SK-N-SH (cell line): Measurements from ENCODE around the gene HTR6. TPM values are rescaled to one million over a fixed set of nuclear protein-coding genes. Genes with fewer than 3 reads are reported as not detected.
A peak's percentile ranks its signal among the peaks of the same experiment; 100 is the strongest.

Experiments
- CTCF ChIA-PET: fragments of 300-600, 350-600 bp; formaldehyde crosslinking; extraction: SDS; loops from one replicate; lab custom pipeline; 2021; lab: Yijun Ruan, JAX
- POLR2A ChIA-PET: fragments of 350-600 bp; sonication (Branson Sonifier 250); formaldehyde crosslinking; extraction: SDS; loops from one replicate; lab custom pipeline; 2020; ENCODE audit warnings: antibody characterized with exemption, inconsistent platforms; lab: Yijun Ruan, JAX
- DNase-seq: peaks from one replicate; pipeline ENCODE4 v3.0.0; 2012
- H2AFZ ChIP-seq: fragments of 200-600 bp; sonication (generic); 2 replicates; pipeline ENCODE4 v1.8.1; 2016; ENCODE audit warnings: antibody characterized with exemption, mild to moderate bottlenecking, low read depth
- H3F3A ChIP-seq: fragments of 200-600 bp; sonication (generic); replicated peaks from 2 replicates; pipeline ENCODE3; 2016; ENCODE audit warnings: antibody characterized with exemption, mild to moderate bottlenecking; ENCODE audit not compliant: insufficient read depth
- H3K27ac ChIP-seq, 2 experiments: fragments of 200-500 bp in 1 of 2; fragments of 200-600 bp in 1 of 2; sonication (Bioruptor generic) in 1 of 2; sonication (generic), shearing (Covaris generic) in 1 of 2; 2 replicates each; pipeline versions ENCODE4 v1.5.1 to v1.6.1; 2014 to 2016; ENCODE audit warnings: low read depth in 2 of 2, inconsistent platforms in 1 of 2, low read length in 1 of 2, mild to moderate bottlenecking in 1 of 2, mixed read lengths in 1 of 2
- H3K27me3 ChIP-seq: fragments of 200-600 bp; sonication (generic), shearing (Covaris generic); 2 replicates; pipeline ENCODE4 v1.6.1; 2016; ENCODE audit warnings: mixed run types; ENCODE audit not compliant: insufficient read depth
- H3K36me3 ChIP-seq, 2 experiments: fragments of 200-500 bp in 1 of 2; fragments of 200-600 bp in 1 of 2; sonication (Bioruptor generic) in 1 of 2; sonication (generic) in 1 of 2; replicated peaks in 1 of 2; 2 replicates each; pipeline versions ENCODE3 to v1.5.1; 2014 to 2016; ENCODE audit warnings: low read length in 1 of 2, mild to moderate bottlenecking in 1 of 2; ENCODE audit not compliant: insufficient read depth in 2 of 2, control insufficient read depth in 1 of 2
- H3K4me1 ChIP-seq, 2 experiments: fragments of 200-500 bp in 1 of 2; fragments of 200-600 bp in 1 of 2; sonication (Bioruptor generic) in 1 of 2; sonication (generic), shearing (Covaris generic) in 1 of 2; 2 replicates each; pipeline versions ENCODE4 v1.5.1 to v1.6.1; 2014 to 2016; ENCODE audit warnings: low read depth in 1 of 2, low read length in 1 of 2, mixed run types in 1 of 2; ENCODE audit not compliant: insufficient read depth in 2 of 2, control insufficient read depth in 1 of 2
- H3K4me2 ChIP-seq: fragments of 200-600 bp; sonication (generic), shearing (Covaris generic); 2 replicates; pipeline ENCODE4 v1.6.1; 2017; ENCODE audit warnings: mixed run types
- H3K4me3 ChIP-seq, 2 experiments: fragments of 200-500 bp in 1 of 2; fragments of 200-600 bp in 1 of 2; sonication (Bioruptor generic) in 1 of 2; sonication (generic), shearing (Covaris generic) in 1 of 2; 2 replicates each; pipeline versions ENCODE4 v1.5.1 to v1.8.1; 2014 to 2016; ENCODE audit warnings: low read depth in 2 of 2, inconsistent platforms in 1 of 2, low read length in 1 of 2, mild to moderate bottlenecking in 1 of 2, mixed read lengths in 1 of 2, moderate library complexity in 1 of 2
- H3K79me2 ChIP-seq: fragments of 200-600 bp; sonication (generic); 2 replicates; pipeline ENCODE4 v1.8.1; 2017; ENCODE audit warnings: mild to moderate bottlenecking; ENCODE audit not compliant: insufficient read depth
- H3K9ac ChIP-seq: fragments of 200-600 bp; sonication (generic); 2 replicates; pipeline ENCODE4 v1.6.1; 2017; ENCODE audit warnings: mixed run types
- H3K9me2 ChIP-seq: fragments of 200-600 bp; sonication (generic); 2 replicates; pipeline ENCODE4 v1.6.1; 2017; ENCODE audit warnings: mixed run types
- H3K9me3 ChIP-seq: fragments of 200-600 bp; sonication (generic); 2 replicates; pipeline ENCODE4 v1.6.1; 2017; ENCODE audit warnings: mixed run types, mild to moderate bottlenecking, moderate library complexity
- H4K20me1 ChIP-seq: fragments of 200-600 bp; sonication (generic); 2 replicates; pipeline ENCODE4 v1.6.1; 2017; ENCODE audit warnings: mild to moderate bottlenecking, mixed run types; ENCODE audit not compliant: insufficient read depth
- ELF1 ChIP-seq: IDR thresholded peaks from 2 replicates; pipeline ENCODE4 v1.4.0; 2012
- EP300 ChIP-seq, 2 experiments: IDR thresholded peaks; 2 replicates each; pipeline versions ENCODE4 v1.4.0 to v1.6.1; 2012; ENCODE audit warnings: borderline replicate concordance in 1 of 2, low read depth in 1 of 2, low read length in 1 of 2
- EZH2phosphoT487 ChIP-seq: fragments of 200-600 bp; sonication (generic); IDR thresholded peaks from 2 replicates; pipeline ENCODE4 v1.6.1; 2017; ENCODE audit warnings: low read depth, mixed run types, mild to moderate bottlenecking, antibody characterized with exemption, moderate library complexity, borderline replicate concordance
- FOSL2 ChIP-seq: IDR thresholded peaks from 2 replicates; pipeline ENCODE4 v1.4.0; 2012; ENCODE audit warnings: low read depth, mild to moderate bottlenecking, moderate library complexity, borderline replicate concordance
- FOXJ3 ChIP-seq: sonication (generic); formaldehyde crosslinking; IDR thresholded peaks from 2 replicates; pipeline ENCODE4 v1.5.1; 2020; ENCODE audit warnings: mild to moderate bottlenecking, missing genetic modification reagents
- FOXM1 ChIP-seq: IDR thresholded peaks from 2 replicates; pipeline ENCODE4 v1.4.0; 2012; ENCODE audit warnings: low read depth, mild to moderate bottlenecking
- GABPA ChIP-seq: IDR thresholded peaks from 2 replicates; pipeline ENCODE4 v1.4.0; 2012; ENCODE audit warnings: low read depth, mild to moderate bottlenecking
- JUND ChIP-seq: IDR thresholded peaks from 2 replicates; pipeline ENCODE4 v1.4.0; 2012
- MAX ChIP-seq: IDR thresholded peaks from 2 replicates; pipeline ENCODE4 v1.4.0; 2012; ENCODE audit warnings: low read depth
- MEF2A ChIP-seq: IDR thresholded peaks from 2 replicates; pipeline ENCODE4 v1.4.0; 2012; ENCODE audit warnings: low read depth, borderline replicate concordance
- NFIC ChIP-seq: IDR thresholded peaks from 2 replicates; pipeline ENCODE4 v1.4.0; 2012; ENCODE audit warnings: borderline replicate concordance
- NRF1 ChIP-seq: IDR thresholded peaks from 2 replicates; pipeline ENCODE4 v1.6.1; 2012; ENCODE audit warnings: low read depth, mild to moderate bottlenecking, low read length
- PBX3 ChIP-seq: IDR thresholded peaks from 2 replicates; pipeline ENCODE4; 2012
- POLR2AphosphoS5 ChIP-seq: IDR thresholded peaks from 2 replicates; pipeline ENCODE4 v1.6.1; 2012; ENCODE audit warnings: low read depth, low read length
- RAD21 ChIP-seq: IDR thresholded peaks from 2 replicates; pipeline ENCODE4 v1.6.1; 2012; ENCODE audit warnings: mild to moderate bottlenecking, low read length
- RCOR1 ChIP-seq: fragments of 150-350 bp; IDR thresholded peaks from 2 replicates; pipeline ENCODE4 v1.6.1; 2017; ENCODE audit warnings: antibody characterized with exemption, low read length
- REST ChIP-seq: IDR thresholded peaks from 2 replicates; pipeline ENCODE4 v1.6.1; 2012; ENCODE audit warnings: mild to moderate bottlenecking, low read depth, low read length, moderate library complexity
- RFX5 ChIP-seq: IDR thresholded peaks from 2 replicates; pipeline ENCODE4 v1.6.1; 2012; ENCODE audit warnings: mild to moderate bottlenecking, improper control_type of control experiment, low read length
- RXRA ChIP-seq: IDR thresholded peaks from 2 replicates; pipeline ENCODE4 v1.4.0; 2012; ENCODE audit warnings: low read depth, mild to moderate bottlenecking, borderline replicate concordance
- SMC3 ChIP-seq: IDR thresholded peaks from 2 replicates; pipeline ENCODE4 v1.6.1; 2012; ENCODE audit warnings: low read depth, low read length, improper control_type of control experiment
- TAF1 ChIP-seq: IDR thresholded peaks from 2 replicates; pipeline ENCODE4 v1.6.1; 2012; ENCODE audit warnings: low read depth, mild to moderate bottlenecking, low read length, moderate library complexity, borderline replicate concordance
- TCF12 ChIP-seq: IDR thresholded peaks from 2 replicates; pipeline ENCODE4 v1.4.0; 2012
- TEAD4 ChIP-seq: IDR thresholded peaks from 2 replicates; pipeline ENCODE4 v1.4.0; 2012; ENCODE audit warnings: mild to moderate bottlenecking, borderline replicate concordance; ENCODE audit not compliant: insufficient read depth
- YY1 ChIP-seq: IDR thresholded peaks from 2 replicates; pipeline ENCODE4 v1.4.0; 2012; ENCODE audit warnings: low read depth, mild to moderate bottlenecking
- WGBS: methylation state at CpG from one replicate; pipeline ENCODE4 v1.1.6; 2017; ENCODE audit warnings: low lambda C conversion rate; 5-methylcytosine and 5-hydroxymethylcytosine counted together
- polyA plus RNA-seq, 3 experiments: library from polyadenylated mRNA; depleted of rRNA; stranded (reverse); fragments of >200 nt; gene quantifications; 2 replicates each; pipeline ENCODE4 v1.2.3, GENCODE V29; 2012
- TF ChIP-seq, protein P1 (sequence below): fragments of 150-350 bp; IDR thresholded peaks from 2 replicates; pipeline ENCODE4 v1.6.1; 2017; ENCODE audit warnings: antibody characterized with exemption, low read length, low read depth, borderline replicate concordance
- TF ChIP-seq, protein P2 (sequence below): IDR thresholded peaks from 2 replicates; pipeline ENCODE4 v1.4.0; 2012; ENCODE audit warnings: low read depth, borderline replicate concordance
- TF ChIP-seq, protein P3 (sequence below): fragments of 200-600 bp; sonication (generic); IDR thresholded peaks from 2 replicates; pipeline ENCODE4 v1.6.1; 2017; ENCODE audit warnings: antibody characterized with exemption, mild to moderate bottlenecking, moderate library complexity

HTR6 gene
- polyA plus RNA-seq, 1 of the 3 experiments (the other 2 are of a cell fraction): 0.05 TPM

GRCh38 chr1:19635646-19636045, 29.0 kb upstream of the HTR6 start:
- no peaks in the 10 kb centered on the region for H3K9me3 ChIP-seq
- WGBS: 68% methylated on average over 4 of the region's 4 CpGs
- CTCF ChIA-PET: interaction anchor here (1.1 to 1.5 kb wide), 3 partner anchors 10 to 26 kb away, joined by 3 to 4 read pairs (median 3); no protein-coding TSS in a partner anchor
- TF ChIP-seq, protein P1, sequence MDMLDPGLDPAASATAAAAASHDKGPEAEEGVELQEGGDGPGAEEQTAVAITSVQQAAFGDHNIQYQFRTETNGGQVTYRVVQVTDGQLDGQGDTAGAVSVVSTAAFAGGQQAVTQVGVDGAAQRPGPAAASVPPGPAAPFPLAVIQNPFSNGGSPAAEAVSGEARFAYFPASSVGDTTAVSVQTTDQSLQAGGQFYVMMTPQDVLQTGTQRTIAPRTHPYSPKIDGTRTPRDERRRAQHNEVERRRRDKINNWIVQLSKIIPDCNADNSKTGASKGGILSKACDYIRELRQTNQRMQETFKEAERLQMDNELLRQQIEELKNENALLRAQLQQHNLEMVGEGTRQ: no peak
- TF ChIP-seq EP300 (IDR thresholded peaks at IDR 0.05; ENCODE audit: borderline replicate concordance in 1 of 2, low read depth in 1 of 2, low read length in 1 of 2) (no peak), TCF12 (no peak), MAX (0 out of 2 replicates have a peak, but pooled peaks have one; percentile 28), FOXJ3 (CRISPR knock-in tag) (no peak), FOSL2 (peak; percentile 40; the same call in 1 of the 2 replicates), SMC3 (no peak), ELF1 (no peak), EZH2phosphoT487 (no peak), RCOR1 (no peak), RFX5 (no peak), GABPA (no peak), TEAD4 (no peak), RXRA (no peak), PBX3 (no peak), JUND (0 out of 2 replicates have a peak, but pooled peaks have one; percentile 16), POLR2AphosphoS5 (no peak), YY1 (no peak), MEF2A (no peak), FOXM1 (no peak), NRF1 (no peak), RAD21 (no peak), NFIC (peak; percentile 44; the same call in 1 of the 2 replicates), REST (no peak), TAF1 (no peak)
- TF ChIP-seq, protein P2, sequence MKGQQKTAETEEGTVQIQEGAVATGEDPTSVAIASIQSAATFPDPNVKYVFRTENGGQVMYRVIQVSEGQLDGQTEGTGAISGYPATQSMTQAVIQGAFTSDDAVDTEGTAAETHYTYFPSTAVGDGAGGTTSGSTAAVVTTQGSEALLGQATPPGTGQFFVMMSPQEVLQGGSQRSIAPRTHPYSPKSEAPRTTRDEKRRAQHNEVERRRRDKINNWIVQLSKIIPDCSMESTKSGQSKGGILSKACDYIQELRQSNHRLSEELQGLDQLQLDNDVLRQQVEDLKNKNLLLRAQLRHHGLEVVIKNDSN: no peak
- TF ChIP-seq, protein P3, sequence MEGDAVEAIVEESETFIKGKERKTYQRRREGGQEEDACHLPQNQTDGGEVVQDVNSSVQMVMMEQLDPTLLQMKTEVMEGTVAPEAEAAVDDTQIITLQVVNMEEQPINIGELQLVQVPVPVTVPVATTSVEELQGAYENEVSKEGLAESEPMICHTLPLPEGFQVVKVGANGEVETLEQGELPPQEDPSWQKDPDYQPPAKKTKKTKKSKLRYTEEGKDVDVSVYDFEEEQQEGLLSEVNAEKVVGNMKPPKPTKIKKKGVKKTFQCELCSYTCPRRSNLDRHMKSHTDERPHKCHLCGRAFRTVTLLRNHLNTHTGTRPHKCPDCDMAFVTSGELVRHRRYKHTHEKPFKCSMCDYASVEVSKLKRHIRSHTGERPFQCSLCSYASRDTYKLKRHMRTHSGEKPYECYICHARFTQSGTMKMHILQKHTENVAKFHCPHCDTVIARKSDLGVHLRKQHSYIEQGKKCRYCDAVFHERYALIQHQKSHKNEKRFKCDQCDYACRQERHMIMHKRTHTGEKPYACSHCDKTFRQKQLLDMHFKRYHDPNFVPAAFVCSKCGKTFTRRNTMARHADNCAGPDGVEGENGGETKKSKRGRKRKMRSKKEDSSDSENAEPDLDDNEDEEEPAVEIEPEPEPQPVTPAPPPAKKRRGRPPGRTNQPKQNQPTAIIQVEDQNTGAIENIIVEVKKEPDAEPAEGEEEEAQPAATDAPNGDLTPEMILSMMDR: no peak

More at GRCh38 chr1:19635646-19636045, 29.0 kb upstream of the HTR6 start:
- POLR2A ChIA-PET: no interaction called here
- Histone ChIP-seq H3K36me3 (no peaks in the 10 kb centered on the region), H3K4me1 (peaks cover 0 to 7% of the 10 kb centered on the region in 2 experiments; a peak in 1 of 4 replicates), H3K27me3 (no peaks in the 10 kb centered on the region), H3K79me2 (no peaks in the 10 kb centered on the region), H4K20me1 (no peaks in the 10 kb centered on the region), H2AFZ (no peak overlapping the region), H3F3A (peaks cover 3% of the 10 kb centered on the region), H3K9me2 (no peaks in the 10 kb centered on the region), H3K9ac (no peak overlapping the region), H3K4me2 (no peak overlapping the region), H3K4me3 (no peak overlapping the region), H3K27ac (no peak overlapping the region)
- no peak for DNase-seq
